ENCODE data around the gene ABCB11. TPM values are rescaled to one million over a fixed set of nuclear protein-coding genes. Genes with fewer than 3 reads are reported as not detected.

ABCB11 gene
- total RNA-seq, 4 donors from 2014 or later: under 0.01 to 1.2 (median 0.11) TPM; not detected in 1

- Histone ChIP-seq H3K4me1 (no peaks in the 10 kb centered on the region), H3K36me3 (no peaks in the 10 kb centered on the region), H3K27ac (no peak overlapping the region), H3K4me3 (replicated peaks in 1 of 3) (no peak overlapping the region), H3K9me3 (no peaks in the 10 kb centered on the region), H3K27me3 (no peaks in the 10 kb centered on the region)
- intact Hi-C loops (cut with DNase I): loop anchor here (2.0 to 10.0 kb wide), 2 partner anchors 146 to 576 kb away; no protein-coding TSS in a partner anchor
- TF ChIP-seq CTCF (IDR thresholded peaks at IDR 0.05): peak; percentile 22 to 75 (median 52)
- TF ChIP-seq POLR2A (IDR thresholded peaks at IDR 0.05): no peak
- WGBS, 2 donors: 35 to 36% methylated on average over 4 of the region's 4 CpGs
- DNase-seq: no peak
These were observed 110.5 kb downstream of the ABCB11 start for GRCh38 chr2:168920504-168921157.

GRCh38 chr2:168916331-168916675 lies 114.8 kb downstream of the ABCB11 start:
- 91 to 96% methylated on average over 4 of the region's 4 CpGs for WGBS, 2 donors
- Histone ChIP-seq H3K27me3 (no peaks in the 10 kb centered on the region), H3K4me3 (replicated peaks in 1 of 3) (no peak overlapping the region), H3K9me3 (no peaks in the 10 kb centered on the region), H3K4me1 (no peaks in the 10 kb centered on the region), H3K36me3 (no peaks in the 10 kb centered on the region), H3K27ac (no peak overlapping the region)
- intact Hi-C loops (cut with DNase I): no loop called here
- no peak for DNase-seq
- TF ChIP-seq POLR2A (IDR thresholded peaks at IDR 0.05): no peak
- no peak for TF ChIP-seq CTCF (IDR thresholded peaks at IDR 0.05)

GRCh38 chr2:168915441-168916330 lies 115.4 kb downstream of the ABCB11 start:
- no peaks in the 10 kb centered on the region for H3K9me3 ChIP-seq
- no peaks in the 10 kb centered on the region for H3K4me1 ChIP-seq
- H3K27ac ChIP-seq: no peak overlapping the region
- no peaks in the 10 kb centered on the region for H3K36me3 ChIP-seq
- no peak for DNase-seq
- intact Hi-C loops (cut with DNase I): no loop called here
- TF ChIP-seq POLR2A (IDR thresholded peaks at IDR 0.05): no peak
- no peak for TF ChIP-seq CTCF (IDR thresholded peaks at IDR 0.05)
- H3K4me3 ChIP-seq (replicated peaks in 1 of 3): no peak overlapping the region
- H3K27me3 ChIP-seq: no peaks in the 10 kb centered on the region
- 94 to 97% methylated on average over 3 of the region's 3 CpGs for WGBS, 2 donors

- 83 to 95% methylated on average over 4 of the region's 4 CpGs for WGBS, 2 donors
- no peaks in the 10 kb centered on the region for H3K27me3 ChIP-seq
- no peaks in the 10 kb centered on the region for H3K9me3 ChIP-seq
- no peak overlapping the region for H3K27ac ChIP-seq
- no peak overlapping the region for H3K4me3 ChIP-seq (replicated peaks in 1 of 3)
- H3K4me1 ChIP-seq: no peaks in the 10 kb centered on the region
- intact Hi-C loops (cut with DNase I): no loop called here
- no peak for TF ChIP-seq POLR2A (IDR thresholded peaks at IDR 0.05)
- no peak for TF ChIP-seq CTCF (IDR thresholded peaks at IDR 0.05)
- no peaks in the 10 kb centered on the region for H3K36me3 ChIP-seq
- peak in 1 of 2 donors; percentile 5 for DNase-seq
These were observed 117.6 kb downstream of the ABCB11 start for GRCh38 chr2:168913495-168913894.

- H3K9me3 ChIP-seq: no peaks in the 10 kb centered on the region
- TF ChIP-seq CTCF (IDR thresholded peaks at IDR 0.05): no peak
- TF ChIP-seq POLR2A (IDR thresholded peaks at IDR 0.05): no peak
- intact Hi-C loops (cut with DNase I): no loop called here
- H3K36me3 ChIP-seq: no peaks in the 10 kb centered on the region
- no peaks in the 10 kb centered on the region for H3K27me3 ChIP-seq
- peak; percentile 64 to 66 for DNase-seq
- H3K4me3 ChIP-seq (replicated peaks in 1 of 3): no peak overlapping the region
- 25 to 26% methylated on average over 21 of the region's 21 CpGs for WGBS, 2 donors
- no peaks in the 10 kb centered on the region for H3K4me1 ChIP-seq
- no peak overlapping the region for H3K27ac ChIP-seq
These were observed 118.2 kb downstream of the ABCB11 start for GRCh38 chr2:168912901-168913369.

All from thyroid gland (tissue), 4 donors.